Neural cell (in vitro differentiated cells): ENCODE results near the gene HGF. TPM values are rescaled to one million over a fixed set of nuclear protein-coding genes. Genes with fewer than 3 reads are reported as not detected.

Experiments used
- H2AFZ ChIP-seq: fragments of 200-600, 300-800 bp; sonication (generic), shearing (Covaris generic); 2 replicates; pipeline ENCODE4 v1.6.0; 2014; ENCODE audit warnings: low read depth, mild to moderate bottlenecking, antibody characterized with exemption, low read length, moderate library complexity
- H3F3A ChIP-seq: fragments of 200-600 bp; shearing (Covaris generic); 2 replicates; pipeline ENCODE4 v1.6.1; 2016; ENCODE audit warnings: mild to moderate bottlenecking, moderate library complexity, mixed read lengths, antibody characterized with exemption, low read length; ENCODE audit not compliant: insufficient read depth, poor library complexity, severe bottlenecking
- H3K27ac ChIP-seq: fragments of 200-600, 300-800 bp; sonication (generic), shearing (Covaris generic); 2 replicates; pipeline ENCODE4 v1.5.1; 2014; ENCODE audit warnings: mild to moderate bottlenecking, low read length, moderate library complexity
- H3K27me3 ChIP-seq: fragments of 300-800, 200-600 bp; sonication (generic), shearing (Covaris generic); 2 replicates; pipeline ENCODE4 v1.6.0; 2014; ENCODE audit warnings: mild to moderate bottlenecking, low read depth, low read length, moderate library complexity; ENCODE audit not compliant: insufficient read depth
- H3K36me3 ChIP-seq: fragments of 300-800, 200-600 bp; sonication (generic), shearing (Covaris generic); 2 replicates; pipeline ENCODE4 v1.5.1; 2014; ENCODE audit warnings: mild to moderate bottlenecking, antibody characterized with exemption, low read length, moderate library complexity; ENCODE audit not compliant: insufficient read depth
- H3K4me2 ChIP-seq: fragments of 300-800, 200-600 bp; sonication (generic), shearing (Covaris generic); 2 replicates; pipeline ENCODE4 v1.6.0; 2014; ENCODE audit warnings: mild to moderate bottlenecking, low read length
- H3K4me3 ChIP-seq: fragments of 300-800, 200-600 bp; sonication (generic), shearing (Covaris generic); 2 replicates; pipeline ENCODE4 v1.5.1; 2014; ENCODE audit warnings: mild to moderate bottlenecking, low read length, moderate library complexity
- H3K79me2 ChIP-seq: fragments of 200-600 bp; shearing (Covaris generic); replicated peaks from 2 replicates; pipeline ENCODE4 v1.6.0; 2014; ENCODE audit warnings: mild to moderate bottlenecking, low read length, moderate library complexity; ENCODE audit not compliant: insufficient read depth
- H3K9ac ChIP-seq: fragments of 300-800, 200-600 bp; sonication (generic), shearing (Covaris generic); 2 replicates; pipeline ENCODE4 v1.6.1; 2016; ENCODE audit warnings: mild to moderate bottlenecking, low read length, mixed read lengths
- H3K9me2 ChIP-seq: fragments of 200-600 bp; shearing (Covaris generic); 2 replicates; pipeline ENCODE4 v1.6.1; 2016; ENCODE audit warnings: mild to moderate bottlenecking, low read length, mixed read lengths; ENCODE audit not compliant: insufficient read depth
- H3K9me3 ChIP-seq: fragments of 200-600, 300-800 bp; sonication (generic), shearing (Covaris generic); 2 replicates; pipeline ENCODE4 v1.6.1; 2016; ENCODE audit warnings: mild to moderate bottlenecking, mixed run types, low read length, moderate library complexity, mixed read lengths
- H4K20me1 ChIP-seq: fragments of 200-600 bp; shearing (Covaris generic); 2 replicates; pipeline ENCODE4 v1.6.1; 2016; ENCODE audit warnings: mild to moderate bottlenecking, mixed run types; ENCODE audit not compliant: insufficient read depth
- CTCF ChIP-seq: fragments of 450-650 bp; IDR thresholded peaks from 2 replicates; pipeline ENCODE4 v1.5.1; 2014; ENCODE audit warnings: antibody characterized with exemption, mild to moderate bottlenecking, moderate library complexity; ENCODE audit not compliant: poor library complexity, severe bottlenecking
- EP300 ChIP-seq: fragments of 450-650 bp; conservative IDR thresholded peaks from 2 replicates; pipeline ENCODE4 v1.6.1; 2014; ENCODE audit warnings: antibody characterized with exemption, mild to moderate bottlenecking, moderate library complexity; ENCODE audit not compliant: poor library complexity, severe bottlenecking
- EZH2 ChIP-seq: fragments of 200-600, 300-800 bp; shearing (Covaris generic), sonication (generic); IDR thresholded peaks from 2 replicates; pipeline ENCODE4 v1.6.1; 2014; ENCODE audit warnings: antibody characterized with exemption, low read length, borderline replicate concordance, mild to moderate bottlenecking; ENCODE audit not compliant: insufficient read depth, poor library complexity, severe bottlenecking
- MXI1 ChIP-seq: fragments of 450-650 bp; conservative IDR thresholded peaks from 2 replicates; pipeline ENCODE4 v1.6.1; 2014; ENCODE audit warnings: antibody characterized with exemption, mild to moderate bottlenecking; ENCODE audit not compliant: poor library complexity, severe bottlenecking
- POLR2AphosphoS5 ChIP-seq: IDR thresholded peaks from 2 replicates; pipeline ENCODE4 v1.6.1; 2012
- RAD21 ChIP-seq: fragments of 450-650 bp; conservative IDR thresholded peaks from 2 replicates; pipeline ENCODE4 v1.6.1; 2014; ENCODE audit warnings: antibody characterized with exemption, mild to moderate bottlenecking, moderate library complexity
- REST ChIP-seq: IDR thresholded peaks from 2 replicates; pipeline ENCODE4 v1.6.1; 2012; ENCODE audit warnings: borderline replicate concordance
- SMC3 ChIP-seq: fragments of 450-650 bp; conservative IDR thresholded peaks from 2 replicates; pipeline ENCODE4 v1.6.1; 2014; ENCODE audit warnings: antibody characterized with exemption, mild to moderate bottlenecking, moderate library complexity; ENCODE audit not compliant: poor library complexity
- TAF1 ChIP-seq: IDR thresholded peaks from 2 replicates; pipeline ENCODE4 v1.6.1; 2012; ENCODE audit warnings: low read depth
- polyA plus RNA-seq: library from polyadenylated mRNA; depleted of rRNA; stranded (reverse); fragments of >200 nt; gene quantifications from 2 replicates; pipeline ENCODE4 v1.2.3, GENCODE V29; 2014

Gene HGF
- polyA plus RNA-seq, 1 donor from 2014 or later = not detected

GRCh38 chr7:81779706-81780105, 9.9 kb upstream of the HGF start:
- no peaks in the 10 kb centered on the region for H3F3A ChIP-seq
- no peak overlapping the region for H3K9ac ChIP-seq
- no peaks in the 10 kb centered on the region for H3K9me2 ChIP-seq
- no peak for TF ChIP-seq CTCF
- no peak for TF ChIP-seq SMC3
- no peak for TF ChIP-seq RAD21
- no peak for TF ChIP-seq EP300
- no peak for TF ChIP-seq REST
- no peak for TF ChIP-seq POLR2AphosphoS5
- no peak for TF ChIP-seq EZH2
- TF ChIP-seq TAF1 = no peak
- no peaks in the 10 kb centered on the region for H3K9me3 ChIP-seq
- no peaks in the 10 kb centered on the region for H3K79me2 ChIP-seq
- H2AFZ ChIP-seq = no peak overlapping the region
- H3K27ac ChIP-seq = no peak overlapping the region
- no peaks in the 10 kb centered on the region for H4K20me1 ChIP-seq
- H3K27me3 ChIP-seq = no peaks in the 10 kb centered on the region
- no peaks in the 10 kb centered on the region for H3K36me3 ChIP-seq
- H3K4me2 ChIP-seq = no peak overlapping the region
- H3K4me3 ChIP-seq = no peak overlapping the region

- Histone ChIP-seq H2AFZ (no peak overlapping the region), H3K27ac (no peak overlapping the region), H3K4me2 (no peak overlapping the region), H3K4me3 (no peak overlapping the region), H3K27me3 (no peaks in the 10 kb centered on the region), H3K36me3 (no peaks in the 10 kb centered on the region), H3K79me2 (no peaks in the 10 kb centered on the region), H4K20me1 (no peaks in the 10 kb centered on the region), H3F3A (no peaks in the 10 kb centered on the region), H3K9ac (no peak overlapping the region), H3K9me2 (no peaks in the 10 kb centered on the region), H3K9me3 (no peaks in the 10 kb centered on the region)
- TF ChIP-seq REST (no peak), POLR2AphosphoS5 (no peak), MXI1 (no peak), SMC3 (no peak), EZH2 (no peak), EP300 (no peak), TAF1 (no peak)
Measured at GRCh38 chr7:81777697-81778096, 7.8 kb upstream of the HGF start.
